K562 (cell line): Measurements from ENCODE around the gene SLC28A1.

Source experiments
- CSDE1 ChIP-seq, 2 experiments: fragments of 450-650 bp; IDR thresholded peaks; 2 replicates each; pipeline ENCODE4 v1.6.1; 2016; ENCODE audit warnings: mild to moderate bottlenecking in 1 of 2
- EP300 ChIP-seq: IDR thresholded peaks from 2 replicates; pipeline ENCODE4 v1.6.1; 2012; ENCODE audit warnings: low read length, improper control_type of control experiment
- EZH2 ChIP-seq: IDR thresholded peaks from 2 replicates; pipeline ENCODE4 v1.6.1; 2012; ENCODE audit warnings: low read depth, mild to moderate bottlenecking, inconsistent platforms, low read length, borderline replicate concordance
- POLR2AphosphoS5 ChIP-seq: IDR thresholded peaks from 2 replicates; pipeline ENCODE4 v1.6.1; 2011; ENCODE audit warnings: mild to moderate bottlenecking, low read depth, low read length, moderate library complexity; ENCODE audit not compliant: control insufficient read depth, insufficient read depth
- TF ChIP-seq, protein P1 (sequence below): fragments of 250-450 bp; sonication (Bioruptor Pico); IDR thresholded peaks from 2 replicates; pipeline ENCODE4 v1.5.0; 2022; ENCODE audit warnings: mild to moderate bottlenecking
- TF ChIP-seq, protein P2 (sequence below), 3 experiments: IDR thresholded peaks in 2 of 3; conservative IDR thresholded peaks in 1 of 3; 2 replicates each; pipeline ENCODE4 v1.5.1; 2011 to 2012; ENCODE audit warnings: low read length in 3 of 3, mild to moderate bottlenecking in 3 of 3, control low read depth in 2 of 3, improper control_type of control experiment in 1 of 3, inconsistent platforms in 1 of 3, low read depth in 1 of 3, mixed read lengths in 1 of 3, moderate library complexity in 1 of 3; ENCODE audit not compliant: insufficient read depth in 2 of 3
- TF ChIP-seq, protein P3 (sequence below), 2 experiments: fragments of 450-650 bp; conservative IDR thresholded peaks; 2 replicates each; pipeline ENCODE4 v1.6.1; 2017; ENCODE audit warnings: mild to moderate bottlenecking in 2 of 2, moderate library complexity in 2 of 2

DNA sequence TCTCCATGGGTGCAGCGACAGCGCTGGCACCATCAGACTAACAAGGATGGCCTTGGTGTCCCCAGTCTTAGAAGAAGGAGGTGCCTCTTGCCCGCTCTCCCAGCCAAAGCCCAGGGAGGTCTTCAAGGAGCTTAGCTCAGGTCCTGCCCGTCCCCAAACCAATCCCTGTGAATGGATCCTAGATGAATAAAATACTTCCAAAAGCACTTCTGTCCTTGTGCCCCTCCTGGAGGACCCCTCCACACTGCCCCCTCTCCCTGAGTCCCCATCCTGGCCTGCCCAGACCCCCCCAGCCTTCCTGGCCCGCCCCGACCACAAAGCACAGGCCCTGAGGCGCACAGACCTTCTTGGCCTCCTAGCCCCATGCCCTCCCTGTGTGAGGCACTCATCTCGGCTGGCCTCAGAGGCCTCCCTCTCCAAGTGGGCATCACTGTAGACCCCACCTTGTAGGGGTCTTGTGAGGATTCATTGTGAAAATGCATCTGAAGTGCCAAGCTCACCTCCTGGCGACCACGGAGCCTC lies 8.4 kb downstream of the SLC28A1 start:
- TF ChIP-seq, protein P1, sequence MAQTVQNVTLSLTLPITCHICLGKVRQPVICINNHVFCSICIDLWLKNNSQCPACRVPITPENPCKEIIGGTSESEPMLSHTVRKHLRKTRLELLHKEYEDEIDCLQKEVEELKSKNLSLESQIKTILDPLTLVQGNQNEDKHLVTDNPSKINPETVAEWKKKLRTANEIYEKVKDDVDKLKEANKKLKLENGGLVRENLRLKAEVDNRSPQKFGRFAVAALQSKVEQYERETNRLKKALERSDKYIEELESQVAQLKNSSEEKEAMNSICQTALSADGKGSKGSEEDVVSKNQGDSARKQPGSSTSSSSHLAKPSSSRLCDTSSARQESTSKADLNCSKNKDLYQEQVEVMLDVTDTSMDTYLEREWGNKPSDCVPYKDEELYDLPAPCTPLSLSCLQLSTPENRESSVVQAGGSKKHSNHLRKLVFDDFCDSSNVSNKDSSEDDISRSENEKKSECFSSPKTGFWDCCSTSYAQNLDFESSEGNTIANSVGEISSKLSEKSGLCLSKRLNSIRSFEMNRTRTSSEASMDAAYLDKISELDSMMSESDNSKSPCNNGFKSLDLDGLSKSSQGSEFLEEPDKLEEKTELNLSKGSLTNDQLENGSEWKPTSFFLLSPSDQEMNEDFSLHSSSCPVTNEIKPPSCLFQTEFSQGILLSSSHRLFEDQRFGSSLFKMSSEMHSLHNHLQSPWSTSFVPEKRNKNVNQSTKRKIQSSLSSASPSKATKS, result no peak
- TF ChIP-seq, protein P2, sequence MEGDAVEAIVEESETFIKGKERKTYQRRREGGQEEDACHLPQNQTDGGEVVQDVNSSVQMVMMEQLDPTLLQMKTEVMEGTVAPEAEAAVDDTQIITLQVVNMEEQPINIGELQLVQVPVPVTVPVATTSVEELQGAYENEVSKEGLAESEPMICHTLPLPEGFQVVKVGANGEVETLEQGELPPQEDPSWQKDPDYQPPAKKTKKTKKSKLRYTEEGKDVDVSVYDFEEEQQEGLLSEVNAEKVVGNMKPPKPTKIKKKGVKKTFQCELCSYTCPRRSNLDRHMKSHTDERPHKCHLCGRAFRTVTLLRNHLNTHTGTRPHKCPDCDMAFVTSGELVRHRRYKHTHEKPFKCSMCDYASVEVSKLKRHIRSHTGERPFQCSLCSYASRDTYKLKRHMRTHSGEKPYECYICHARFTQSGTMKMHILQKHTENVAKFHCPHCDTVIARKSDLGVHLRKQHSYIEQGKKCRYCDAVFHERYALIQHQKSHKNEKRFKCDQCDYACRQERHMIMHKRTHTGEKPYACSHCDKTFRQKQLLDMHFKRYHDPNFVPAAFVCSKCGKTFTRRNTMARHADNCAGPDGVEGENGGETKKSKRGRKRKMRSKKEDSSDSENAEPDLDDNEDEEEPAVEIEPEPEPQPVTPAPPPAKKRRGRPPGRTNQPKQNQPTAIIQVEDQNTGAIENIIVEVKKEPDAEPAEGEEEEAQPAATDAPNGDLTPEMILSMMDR (IDR thresholded peaks at IDR 0.05 in 2 of 3, conservative IDR thresholded peaks at IDR 0.05 in 1 of 3; ENCODE audit: insufficient read depth in 2 of 3, low read depth in 1 of 3, low read length in 3 of 3), result no peak
- TF ChIP-seq EP300, result no peak
- TF ChIP-seq POLR2AphosphoS5, result no peak
- TF ChIP-seq, protein P3, sequence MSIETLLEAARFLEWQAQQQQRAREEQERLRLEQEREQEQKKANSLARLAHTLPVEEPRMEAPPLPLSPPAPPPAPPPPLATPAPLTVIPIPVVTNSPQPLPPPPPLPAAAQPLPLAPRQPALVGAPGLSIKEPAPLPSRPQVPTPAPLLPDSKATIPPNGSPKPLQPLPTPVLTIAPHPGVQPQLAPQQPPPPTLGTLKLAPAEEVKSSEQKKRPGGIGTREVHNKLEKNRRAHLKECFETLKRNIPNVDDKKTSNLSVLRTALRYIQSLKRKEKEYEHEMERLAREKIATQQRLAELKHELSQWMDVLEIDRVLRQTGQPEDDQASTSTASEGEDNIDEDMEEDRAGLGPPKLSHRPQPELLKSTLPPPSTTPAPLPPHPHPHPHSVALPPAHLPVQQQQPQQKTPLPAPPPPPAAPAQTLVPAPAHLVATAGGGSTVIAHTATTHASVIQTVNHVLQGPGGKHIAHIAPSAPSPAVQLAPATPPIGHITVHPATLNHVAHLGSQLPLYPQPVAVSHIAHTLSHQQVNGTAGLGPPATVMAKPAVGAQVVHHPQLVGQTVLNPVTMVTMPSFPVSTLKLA (conservative IDR thresholded peaks at IDR 0.05), result no peak
- TF ChIP-seq EZH2, result no peak
- TF ChIP-seq CSDE1 (IDR thresholded peaks at IDR 0.05), result no peak
